Endothelial cell of umbilical vein (primary cell): Measurements from ENCODE around the gene RCAN1. TPM values are rescaled to one million over a fixed set of nuclear protein-coding genes. Genes with fewer than 3 reads are reported as not detected.

Experiments
- BruUV-seq: library from RNA; stranded (reverse); fragments of 400-500 nt; replicated peaks from 2 replicates; lab custom pipeline; 2021; lab: Mats Ljungman, UMichigan
- CTCF ChIA-PET: fragments of 300-600, 350-600 bp; sonication (Branson Sonifier 250); formaldehyde crosslinking; loops from one replicate; lab custom pipeline; 2021; ENCODE audit warnings: antibody characterized with exemption, inconsistent platforms; lab: Charles Lee
- POLR2A ChIA-PET: fragments of 300-600, 350-600 bp; sonication (Branson Sonifier 250); formaldehyde crosslinking; loops from one replicate; lab custom pipeline; 2021; ENCODE audit warnings: antibody characterized with exemption, inconsistent platforms; lab: Charles Lee
- DNase-seq: peaks from one replicate; pipeline ENCODE4 v3.0.0-alpha.2; 2011; ENCODE audit warnings: low read depth, low spot score
- FAIRE-seq: peaks from 2 replicates; lab custom pipeline; 2011; peaks lifted over from hg19 to GRCh38; lab: Jason Lieb, UNC
- H2AFZ ChIP-seq: 2 replicates; pipeline ENCODE4 v1.6.0; 2012; ENCODE audit warnings: low read depth, low read length, control low read depth, inconsistent platforms
- H3K27ac ChIP-seq: 2 replicates; pipeline ENCODE4 v1.5.1; 2011; ENCODE audit warnings: low read depth, mild to moderate bottlenecking, control low read depth, low read length, moderate library complexity; ENCODE audit not compliant: insufficient read depth
- H3K27me3 ChIP-seq, 2 experiments: 2 replicates each; pipeline versions ENCODE4 v1.6.0 to v1.6.1; 2011; ENCODE audit warnings: low read length in 2 of 2, mixed read lengths in 1 of 2; ENCODE audit not compliant: control insufficient read depth in 2 of 2, insufficient read depth in 2 of 2
- H3K36me3 ChIP-seq, 2 experiments: 2 replicates in 1 of 2; 3 replicates in 1 of 2; pipeline ENCODE4 v1.5.1; 2011; ENCODE audit warnings: low read length in 2 of 2, mild to moderate bottlenecking in 1 of 2, moderate library complexity in 1 of 2; ENCODE audit not compliant: control insufficient read depth in 2 of 2, insufficient read depth in 2 of 2; ENCODE audit errors: extremely low read depth in 1 of 2
- H3K4me1 ChIP-seq: 3 replicates; pipeline ENCODE4 v1.5.1; 2011; ENCODE audit warnings: mild to moderate bottlenecking, low read length; ENCODE audit not compliant: control insufficient read depth, insufficient read depth; ENCODE audit errors: extremely low read depth
- H3K4me2 ChIP-seq: 2 replicates; pipeline ENCODE4 v1.6.1; 2011; ENCODE audit warnings: low read length, control low read depth, mixed read lengths; ENCODE audit not compliant: insufficient read depth
- H3K4me3 ChIP-seq, 3 experiments: fragments of 200-600 bp in 1 of 3; sonication (generic), shearing (Covaris generic) in 1 of 3; replicated peaks in 1 of 3; 2 replicates each; pipeline ENCODE4 v1.5.1; 2011 to 2016; ENCODE audit warnings: control low read depth in 3 of 3, low read length in 3 of 3, mild to moderate bottlenecking in 2 of 3, inconsistent platforms in 1 of 3, low read depth in 1 of 3, moderate library complexity in 1 of 3; ENCODE audit not compliant: insufficient read depth in 1 of 3
- H3K79me2 ChIP-seq: 2 replicates; pipeline ENCODE4 v1.6.0; 2012; ENCODE audit warnings: low read length, inconsistent platforms; ENCODE audit not compliant: control insufficient read depth, insufficient read depth
- H3K9ac ChIP-seq: replicated peaks from 2 replicates; pipeline ENCODE3; 2011; ENCODE audit warnings: low read length, control low read depth; ENCODE audit not compliant: insufficient read depth; ENCODE audit errors: extremely low read depth
- H3K9me1 ChIP-seq: replicated peaks from 3 replicates; pipeline ENCODE4 v1.6.0; 2011; ENCODE audit warnings: mild to moderate bottlenecking, low read length; ENCODE audit not compliant: control insufficient read depth, insufficient read depth; ENCODE audit errors: extremely low read depth
- H3K9me3 ChIP-seq: replicated peaks from 2 replicates; pipeline ENCODE4 v1.5.1; 2012; ENCODE audit warnings: low read length, inconsistent platforms; ENCODE audit not compliant: control insufficient read depth, insufficient read depth
- H4K20me1 ChIP-seq: replicated peaks from 2 replicates; pipeline ENCODE3; 2011; ENCODE audit warnings: mild to moderate bottlenecking, low read length; ENCODE audit not compliant: control insufficient read depth, insufficient read depth; ENCODE audit errors: extremely low read depth
- CTCF ChIP-seq, 2 donors: IDR thresholded peaks; 1 replicate in 1 of 2; 2 replicates in 1 of 2; pipeline ENCODE4 v1.5.1; 2011; ENCODE audit warnings: low read length in 2 of 2, mild to moderate bottlenecking in 2 of 2, moderate library complexity in 2 of 2, control low read depth in 1 of 2, inconsistent platforms in 1 of 2, low read depth in 1 of 2; ENCODE audit not compliant: insufficient read depth in 1 of 2; ENCODE audit errors: extremely low read depth in 1 of 2
- EZH2 ChIP-seq: IDR thresholded peaks from 2 replicates; pipeline ENCODE4 v1.6.1; 2012; ENCODE audit warnings: borderline replicate concordance, low read depth, mild to moderate bottlenecking, moderate library complexity, low read length, inconsistent platforms; ENCODE audit not compliant: severe bottlenecking
- FOS ChIP-seq: IDR thresholded peaks from 2 replicates; pipeline ENCODE4 v1.6.1; 2011; ENCODE audit warnings: mild to moderate bottlenecking, low read length, moderate library complexity, borderline replicate concordance; ENCODE audit not compliant: insufficient read depth
- GATA2 ChIP-seq: IDR thresholded peaks from 2 replicates; pipeline ENCODE4 v1.7.0; 2011; ENCODE audit warnings: low read depth, mild to moderate bottlenecking, moderate library complexity, mixed read lengths, low read length; ENCODE audit not compliant: insufficient read length, insufficient read depth
- JUN ChIP-seq: IDR thresholded peaks from 2 replicates; pipeline ENCODE4 v1.6.1; 2011; ENCODE audit warnings: borderline replicate concordance, low read depth; ENCODE audit not compliant: insufficient read length, insufficient read depth
- MAX ChIP-seq: IDR thresholded peaks from 2 replicates; pipeline ENCODE4 v1.6.1; 2011; ENCODE audit not compliant: insufficient read depth, insufficient read length
- MYC ChIP-seq: IDR thresholded peaks from one replicate; pipeline ENCODE4 v1.6.1; 2011; ENCODE audit warnings: mild to moderate bottlenecking, low read depth, low read length
- POLR2A ChIP-seq: IDR thresholded peaks from 2 replicates; pipeline ENCODE4 v1.6.1; 2012; ENCODE audit warnings: low read depth, mild to moderate bottlenecking, control low read depth, low read length
- POLR2AphosphoS5 ChIP-seq: IDR thresholded peaks from 2 replicates; pipeline ENCODE4 v1.6.1; 2012; ENCODE audit warnings: low read depth, mild to moderate bottlenecking, control low read depth, low read length, moderate library complexity; ENCODE audit not compliant: insufficient read depth
- dilution Hi-C: fragments of 300-500 bp; cut with MboI; formaldehyde crosslinking; loops from one replicate; pipeline ENCODE4 v1.15.0; 2019; ENCODE audit warnings: low sequenced_read_pairs; ENCODE audit not compliant: extremely low pct_ligation_motif_present
- intact Hi-C: fragments of 100-400 bp; cut with micrococcal nuclease; formaldehyde crosslinking; loops from one replicate; pipeline ENCODE4 v1.10.0; 2022
- polyA plus RNA-seq, 4 experiments: library from polyadenylated mRNA; depleted of rRNA in 3 of 4; stranded (reverse) in 3 of 4; unstranded in 1 of 4; fragments of >200 nt; gene quantifications; 2 replicates each; pipeline versions ENCODE4 v1.2.1 to v1.2.3, GENCODE V29; 2011 to 2012; ENCODE audit warnings: missing spikeins in 1 of 4
- total RNA-seq: library from RNA; stranded (reverse); gene quantifications from 2 replicates; pipeline ENCODE4 v1.2.3, GENCODE V29; 2021

RCAN1 gene
- total and polyA plus RNA-seq, 2 donors (not counting 3 experiments of a cell fraction or from before 2014, with no cell fraction given) = 9.7 to 16.5 TPM

DNA sequence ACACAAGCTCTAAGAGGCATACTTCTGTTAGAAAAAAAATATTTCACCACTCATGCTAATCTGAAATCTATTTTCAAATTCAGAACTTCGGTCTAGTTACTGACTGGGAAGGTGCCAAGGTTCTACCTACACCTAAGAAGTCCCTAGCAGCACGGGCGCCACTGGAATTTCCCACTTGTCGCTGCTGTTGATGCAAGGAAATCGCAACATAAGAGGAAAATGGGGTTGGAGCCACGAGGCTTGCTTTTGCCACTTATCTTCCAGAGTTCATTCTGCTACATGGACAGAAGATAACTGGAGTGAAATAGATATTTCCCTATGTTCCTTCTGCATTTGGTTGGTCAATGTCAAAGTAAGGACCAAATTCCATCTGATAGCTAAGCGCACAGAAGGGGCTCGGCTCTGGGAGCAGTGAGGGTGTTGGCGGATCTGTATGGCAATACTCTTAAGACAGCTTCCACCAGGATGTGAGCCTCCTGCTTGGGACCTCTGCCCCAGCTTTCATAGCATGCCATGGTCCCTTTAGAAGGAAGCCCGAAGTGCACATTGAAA is 47.2 kb downstream of the RCAN1 start:
- intact Hi-C loops = no loop called here
- no peak for FAIRE-seq
- POLR2A ChIA-PET = no interaction called here

More for the DNA sequence above, 47.2 kb downstream of the RCAN1 start:
- no peak overlapping the region for H3K4me3 ChIP-seq
- H2AFZ ChIP-seq = no peak overlapping the region
- no peak overlapping the region for H3K9ac ChIP-seq
- H3K9me3 ChIP-seq = no peaks in the 10 kb centered on the region
- CTCF ChIA-PET = interaction anchor here (1.2 to 3.3 kb wide), 5 partner anchors 9 to 57 kb away, joined by 6 to 16 read pairs (median 8); no protein-coding TSS in a partner anchor
- H3K27ac ChIP-seq = no peak overlapping the region
- TF ChIP-seq POLR2A = no peak
- no peak for TF ChIP-seq MYC
- no peak for TF ChIP-seq POLR2AphosphoS5
- TF ChIP-seq EZH2 = no peak
- TF ChIP-seq CTCF (IDR thresholded peaks at IDR 0.05; ENCODE audit: extremely low read depth in 1 of 2, insufficient read depth in 1 of 2, low read depth in 1 of 2, low read length in 2 of 2) = no peak
- no peak for TF ChIP-seq MAX
- TF ChIP-seq FOS = no peak
- TF ChIP-seq GATA2 = no peak
- no peak for TF ChIP-seq JUN
- no peaks in the 10 kb centered on the region for H3K36me3 ChIP-seq
- no peaks in the 10 kb centered on the region for H3K79me2 ChIP-seq
- no peaks in the 10 kb centered on the region for H4K20me1 ChIP-seq
- H3K4me1 ChIP-seq = peaks cover 4% of the 10 kb centered on the region
- H3K9me1 ChIP-seq = no peaks in the 10 kb centered on the region
- dilution Hi-C loops = no loop called here
- no peak for DNase-seq
- no peak overlapping the region for H3K4me2 ChIP-seq
- H3K27me3 ChIP-seq = no peaks in the 10 kb centered on the region
- no TSS peak for BruUV-seq
